Activated CD4-positive, alpha-beta T cell treated with anti-CD3 and anti-CD28 coated beads, Interleukin-2, Interleukin-4, amounts not matched to agents 100 ng/mL and 50 ng/mL, durations not matched to agents 16 hours and 8 hours (primary cell): ENCODE data around the gene TXNDC16.

Source experiments
- DNase-seq: peaks from one replicate; pipeline ENCODE4 v3.0.0-alpha.2; 2020; ENCODE audit warnings: low spot score

The TXNDC16 gene

DNA sequence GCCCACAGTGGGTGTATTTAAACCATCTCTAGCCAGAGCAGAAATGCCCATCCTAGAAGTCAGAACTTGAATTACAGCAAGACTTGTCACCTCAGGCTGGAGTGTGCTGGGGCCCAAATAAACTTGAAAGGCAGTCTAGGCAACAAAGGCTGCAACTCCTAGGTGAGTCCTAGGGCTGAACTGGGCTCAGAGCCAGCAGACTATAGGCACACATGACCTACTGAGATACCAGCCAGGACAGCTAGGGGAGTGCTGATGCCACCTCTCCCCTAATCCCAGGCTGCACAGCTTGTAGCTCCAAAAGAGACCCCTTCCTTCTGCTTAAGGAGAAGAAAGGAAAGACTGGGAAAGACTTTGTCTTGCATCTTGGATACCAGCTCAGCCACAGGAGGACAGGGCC is 106.0 kb downstream of the TXNDC16 start:
- DNase-seq = no peak

DNA sequence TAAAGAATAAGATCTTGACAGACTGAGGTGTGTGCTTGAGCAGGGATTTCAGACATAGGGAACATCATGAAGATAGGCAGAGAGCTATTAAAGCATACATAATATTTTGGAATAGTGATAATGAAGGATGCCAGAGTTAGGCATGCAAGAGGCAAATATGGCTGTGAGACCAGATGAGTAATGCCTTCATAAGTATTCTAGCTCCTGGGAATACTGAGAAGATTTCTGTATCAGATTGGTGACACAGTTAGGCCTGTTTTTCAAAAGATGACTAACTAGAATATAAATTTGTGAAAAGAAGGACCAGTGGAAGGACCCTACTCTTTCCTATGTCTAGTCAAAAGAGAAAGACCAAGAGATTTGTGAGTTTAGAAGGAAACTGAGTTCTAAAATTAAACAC is 108.8 kb downstream of the TXNDC16 start:
- DNase-seq = no peak

DNA sequence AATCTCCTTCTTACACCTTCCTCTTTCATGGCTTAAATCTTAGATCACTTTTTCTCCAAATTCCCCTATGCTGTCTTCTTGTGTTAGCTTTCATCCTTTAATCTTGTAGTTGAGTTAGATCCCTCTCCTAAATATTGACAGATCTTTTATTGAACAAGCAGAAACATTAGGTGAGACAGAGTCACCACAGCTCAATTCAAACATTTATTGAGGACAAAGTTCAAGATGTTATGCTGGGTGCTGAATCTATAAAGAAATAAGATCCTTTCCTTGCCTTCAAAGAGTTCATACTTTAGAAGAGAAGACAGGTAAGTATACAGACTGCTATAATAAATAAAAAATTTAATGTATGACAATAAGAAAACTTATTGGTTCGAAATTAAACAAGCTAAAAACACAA is 109.7 kb downstream of the TXNDC16 start:
- DNase-seq = no peak

DNA sequence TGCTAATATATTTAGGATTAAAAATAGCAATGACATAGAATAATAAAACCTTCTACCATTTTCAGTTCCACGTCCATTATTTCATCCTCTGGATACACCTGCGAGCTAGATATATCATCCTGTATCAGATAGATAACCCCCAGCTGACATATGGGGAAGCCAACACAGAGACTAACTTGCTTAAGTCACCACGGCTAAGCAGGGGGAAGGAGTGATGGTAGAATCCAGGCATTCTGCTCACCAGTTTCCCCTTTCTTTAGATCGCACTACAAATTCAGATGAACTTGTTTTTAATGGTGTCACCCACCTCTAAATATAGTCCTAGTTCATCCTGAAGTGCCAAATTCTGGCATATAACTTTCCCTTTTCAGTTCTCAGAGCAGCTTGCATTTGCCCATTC is 110.1 kb downstream of the TXNDC16 start:
- DNase-seq = no peak

DNA sequence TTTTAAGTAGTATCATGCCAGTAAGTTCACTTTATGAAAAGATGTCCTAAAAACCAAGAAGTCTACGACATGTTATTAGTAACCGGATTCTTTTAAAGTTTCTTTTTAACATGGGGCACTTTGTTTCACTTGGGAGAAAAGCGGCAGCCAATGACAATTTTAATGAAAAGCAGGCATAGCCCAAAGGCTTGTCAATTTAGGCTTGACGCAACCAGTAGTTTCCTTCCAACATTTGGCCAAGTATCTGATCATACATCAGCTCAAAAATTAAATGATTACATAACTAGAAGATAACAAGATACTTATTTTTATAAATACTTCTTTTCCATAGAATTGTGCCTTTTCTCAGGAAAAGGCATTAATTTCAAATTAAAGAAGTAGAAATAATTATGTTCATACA is 112.8 kb downstream of the TXNDC16 start:
- no peak for DNase-seq

DNA sequence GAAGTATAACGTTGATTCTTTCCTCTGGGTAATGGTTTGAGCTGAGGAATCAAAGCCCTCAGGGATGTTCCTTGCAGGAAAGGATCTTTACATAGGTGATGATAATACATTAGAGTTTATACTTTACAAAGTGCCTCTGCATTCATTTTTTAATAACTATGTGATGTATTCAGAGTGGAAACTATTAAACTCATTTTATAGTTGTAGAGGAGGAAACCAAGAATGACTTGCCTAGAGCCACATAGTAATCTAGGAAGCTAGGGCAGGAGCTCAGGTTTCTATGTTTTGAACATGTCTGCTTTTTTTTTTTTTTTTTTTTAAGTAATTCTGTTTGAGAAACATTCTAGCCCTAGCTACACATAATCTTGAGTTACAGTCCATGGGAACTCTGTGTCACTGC is 117.3 kb downstream of the TXNDC16 start:
- DNase-seq = no peak

DNA sequence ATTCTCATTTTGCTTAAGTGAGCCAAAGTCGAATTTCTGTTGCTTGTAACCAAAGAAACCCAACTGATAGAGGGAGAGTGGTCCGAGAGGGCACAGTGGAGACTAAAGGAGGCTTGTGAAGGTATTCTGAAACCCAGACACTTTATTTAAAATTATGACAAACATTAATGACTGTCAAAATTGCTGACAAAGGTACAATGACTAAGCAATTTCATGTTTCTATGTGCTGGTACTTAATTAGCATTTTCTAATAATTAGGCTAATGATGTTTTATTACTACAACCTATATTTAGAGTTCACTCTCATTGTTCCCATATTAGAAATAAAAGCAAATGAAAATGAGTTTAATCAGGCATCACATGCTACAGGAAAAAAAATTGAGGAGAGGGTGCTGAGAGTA is 121.8 kb downstream of the TXNDC16 start:
- DNase-seq = no peak

DNA sequence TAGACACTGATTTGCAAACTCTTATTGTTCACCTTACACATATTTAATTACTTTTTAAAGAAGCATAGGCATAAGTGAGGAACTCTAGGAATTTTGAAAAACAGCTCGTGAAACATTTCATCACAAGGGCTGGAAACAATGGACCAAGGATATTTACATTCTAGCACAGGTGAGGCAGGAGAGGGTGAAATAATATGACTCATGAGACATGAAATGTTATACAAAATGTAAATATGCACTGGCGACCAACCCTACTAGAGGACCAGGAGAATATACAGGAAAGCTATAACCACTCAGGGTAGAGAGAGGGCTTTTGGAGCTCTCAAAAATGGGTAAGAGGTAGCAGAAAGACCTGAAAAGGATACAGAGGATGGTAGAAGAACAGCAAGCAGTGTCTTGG is 122.9 kb downstream of the TXNDC16 start:
- no peak for DNase-seq

DNA sequence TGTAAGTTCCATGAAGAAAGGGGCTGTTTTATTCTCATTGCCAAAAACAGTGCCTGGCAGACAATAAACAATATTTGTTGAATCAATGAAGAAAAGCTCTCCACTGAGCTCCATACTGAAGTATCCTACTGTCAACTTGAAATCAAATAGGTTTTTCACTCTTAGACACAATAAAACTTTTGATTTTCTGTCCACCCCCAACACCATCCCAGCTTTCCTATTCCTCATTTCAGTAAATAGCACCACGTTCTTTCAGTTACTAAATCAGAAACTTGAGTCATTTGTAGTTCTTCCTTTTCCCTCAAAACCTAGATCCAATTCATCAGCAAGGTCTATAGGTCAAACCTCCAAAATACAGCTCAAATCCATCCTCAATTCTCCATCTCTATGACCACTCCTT is 124.8 kb downstream of the TXNDC16 start:
- no peak for DNase-seq

DNA sequence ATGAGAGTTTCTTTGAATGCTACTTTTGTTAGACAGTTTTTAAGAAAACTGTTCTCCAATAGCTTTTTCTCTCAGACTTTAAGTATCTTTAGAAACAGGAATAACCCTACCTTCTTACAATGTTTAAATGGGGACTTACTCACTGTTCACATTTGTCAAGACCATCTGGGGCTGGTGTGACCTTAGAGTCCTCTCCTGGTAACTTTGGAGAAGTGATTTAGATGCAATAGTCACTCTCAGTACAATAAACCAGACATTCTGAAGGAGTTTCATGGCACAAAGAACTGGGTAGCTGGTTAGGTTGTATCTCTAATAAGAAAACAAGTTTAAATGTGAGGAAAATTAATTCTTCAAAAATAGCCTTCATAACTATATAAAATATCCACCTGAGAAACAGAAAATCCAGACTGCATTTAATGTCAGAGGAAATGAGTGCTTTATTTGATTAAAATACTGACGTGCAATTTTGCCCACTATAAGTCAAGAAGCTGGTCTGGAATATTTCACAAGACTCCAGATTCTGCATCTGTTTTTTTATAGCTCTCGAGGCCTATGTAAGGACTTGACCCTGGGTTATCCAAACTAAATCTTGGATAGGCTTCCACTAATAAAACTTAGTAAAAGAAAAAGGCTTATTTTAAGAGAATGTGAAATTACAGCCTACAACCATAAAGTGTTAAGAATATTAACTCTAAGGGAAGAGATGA is 129.5 kb downstream of the TXNDC16 start:
- DNase-seq = no peak

DNA sequence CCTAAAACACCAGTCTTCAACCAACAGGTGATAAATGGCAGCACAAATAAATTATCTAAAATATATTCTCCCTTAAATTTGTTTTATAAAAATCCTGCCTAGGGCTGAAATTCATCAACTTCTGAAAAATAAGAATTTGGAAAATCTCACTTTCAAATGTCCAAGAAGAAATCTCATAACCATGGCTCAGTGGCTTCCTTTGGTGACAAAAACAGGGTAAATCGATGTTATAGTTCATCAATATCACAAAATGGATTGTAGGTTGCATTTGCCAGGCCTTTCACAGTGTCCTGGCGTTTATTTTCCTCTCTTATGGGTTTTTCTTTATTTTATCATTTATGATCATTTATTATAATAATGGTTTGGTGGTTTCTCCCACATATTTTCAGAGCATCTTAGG is 135.2 kb downstream of the TXNDC16 start:
- no peak for DNase-seq

DNA sequence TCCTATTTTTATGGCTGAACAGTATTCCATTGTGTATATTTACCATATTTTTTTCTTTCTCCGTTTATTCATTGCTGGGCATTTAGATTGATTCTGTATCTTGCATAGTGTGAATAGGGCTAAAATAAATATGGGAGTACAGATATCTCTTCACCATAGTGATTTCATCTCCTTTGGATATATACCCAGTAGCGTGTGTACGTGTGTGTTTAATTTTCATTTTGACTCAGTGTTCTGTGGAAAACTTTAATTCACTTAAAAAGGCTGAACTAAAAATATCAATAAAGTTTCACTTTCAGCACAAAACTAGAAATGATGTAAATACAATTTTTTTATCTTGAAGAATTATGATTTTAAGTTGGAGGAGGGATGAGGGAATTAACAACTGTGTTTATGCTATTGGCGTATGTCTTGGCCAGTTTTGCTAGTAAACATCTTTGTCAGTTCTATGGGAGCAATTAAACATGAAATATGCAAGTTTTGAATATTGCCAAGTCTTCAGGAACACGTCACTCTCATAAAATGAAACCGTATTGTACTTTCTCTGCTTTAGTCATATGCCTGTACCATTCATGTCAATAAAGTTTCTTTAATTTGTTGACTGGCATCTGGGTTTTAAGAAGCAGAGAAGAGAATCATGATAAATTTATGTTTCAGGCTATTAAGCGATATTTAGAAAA is 138.4 kb downstream of the TXNDC16 start:
- peak; percentile 65 for DNase-seq

DNA sequence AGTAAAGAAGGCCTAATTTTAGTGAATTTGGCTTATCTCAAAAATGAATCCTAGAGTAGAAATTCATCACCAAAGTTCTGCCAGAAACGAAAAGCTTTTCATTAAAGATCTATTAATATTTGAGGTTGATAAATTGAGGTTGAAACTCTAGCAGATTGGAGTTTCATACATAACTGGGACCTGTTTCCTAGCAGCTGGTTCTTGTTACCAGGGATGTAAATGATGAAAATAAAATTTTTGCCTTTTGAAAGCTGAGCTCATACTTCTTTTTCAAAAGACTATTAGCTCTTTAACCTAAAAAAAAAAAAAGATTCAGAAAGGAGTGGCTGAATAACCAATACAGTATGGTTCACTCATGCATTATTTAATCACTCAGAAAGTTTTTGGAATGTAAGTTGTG is 139.9 kb downstream of the TXNDC16 start:
- DNase-seq = no peak

DNA sequence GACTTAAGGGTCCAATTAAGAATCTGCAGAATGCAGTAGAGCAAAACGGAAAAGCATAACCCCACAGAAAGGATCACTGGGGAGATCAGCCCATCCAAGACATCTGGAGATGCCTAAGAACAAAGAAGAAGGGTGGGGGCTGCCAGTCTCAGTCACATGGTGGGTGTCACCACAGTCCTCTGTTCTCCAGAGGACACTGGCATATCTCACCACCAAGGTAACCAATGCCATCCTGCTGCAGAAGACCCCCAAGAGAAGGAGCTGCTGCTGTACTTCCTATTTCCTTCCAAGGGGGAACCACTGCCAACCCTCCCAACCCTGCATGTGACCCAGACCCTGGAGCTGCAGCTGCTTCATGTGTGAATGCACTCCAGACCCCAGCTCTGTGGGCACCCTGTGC is 147.0 kb downstream of the TXNDC16 start:
- no peak for DNase-seq

DNA sequence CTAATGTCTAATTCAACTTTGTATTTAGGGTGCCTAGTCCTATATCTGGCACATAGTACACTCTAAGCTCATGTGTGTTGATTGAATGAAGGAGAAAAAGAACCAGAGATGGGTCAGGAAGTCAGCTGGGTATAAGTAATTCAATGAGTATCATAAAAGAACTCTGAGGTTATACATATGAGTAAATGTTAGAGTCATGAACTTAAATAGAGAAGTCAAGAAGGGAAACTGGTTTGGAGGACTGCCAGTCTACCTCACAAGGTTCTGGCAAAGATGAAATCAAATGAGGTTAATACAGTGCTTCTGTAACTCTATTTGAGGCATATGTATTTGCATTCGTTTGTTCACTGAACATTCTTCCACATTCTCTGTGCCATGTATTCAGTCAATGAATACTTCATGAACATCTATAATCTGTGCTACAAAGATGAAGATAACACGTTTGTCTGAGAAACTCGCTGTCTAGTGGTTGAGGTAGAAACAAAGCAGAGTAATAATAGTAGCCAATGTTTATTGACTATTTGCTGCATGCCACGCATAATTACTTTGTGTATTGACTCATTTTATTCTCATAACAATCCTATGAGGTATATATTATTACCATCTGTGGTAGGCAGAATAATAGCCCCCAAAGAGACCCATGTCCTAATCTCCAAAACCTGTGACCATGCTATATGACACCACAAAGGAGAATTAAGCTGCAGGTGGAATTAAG is 149.3 kb downstream of the TXNDC16 start:
- peak; percentile 47 for DNase-seq

DNA sequence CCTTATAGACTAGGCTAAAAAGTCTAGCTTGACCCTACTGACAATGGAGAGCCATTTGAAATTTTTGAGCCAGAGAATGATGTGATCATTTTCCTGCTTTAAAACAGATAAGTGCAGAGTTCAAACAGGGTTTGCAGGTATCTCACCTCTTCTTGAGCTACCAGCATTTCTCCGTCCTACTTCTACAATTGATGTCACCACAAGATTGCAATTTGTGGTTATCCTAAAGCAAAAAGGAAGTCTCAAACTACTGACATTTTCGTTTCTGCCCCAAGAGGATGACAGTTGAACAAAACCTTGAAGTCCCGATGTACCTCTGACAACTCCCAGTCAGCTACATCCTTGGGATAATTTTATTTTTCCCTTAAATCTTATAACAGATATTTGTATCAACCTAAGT is 151.5 kb downstream of the TXNDC16 start:
- peak; percentile 30 for DNase-seq

DNA sequence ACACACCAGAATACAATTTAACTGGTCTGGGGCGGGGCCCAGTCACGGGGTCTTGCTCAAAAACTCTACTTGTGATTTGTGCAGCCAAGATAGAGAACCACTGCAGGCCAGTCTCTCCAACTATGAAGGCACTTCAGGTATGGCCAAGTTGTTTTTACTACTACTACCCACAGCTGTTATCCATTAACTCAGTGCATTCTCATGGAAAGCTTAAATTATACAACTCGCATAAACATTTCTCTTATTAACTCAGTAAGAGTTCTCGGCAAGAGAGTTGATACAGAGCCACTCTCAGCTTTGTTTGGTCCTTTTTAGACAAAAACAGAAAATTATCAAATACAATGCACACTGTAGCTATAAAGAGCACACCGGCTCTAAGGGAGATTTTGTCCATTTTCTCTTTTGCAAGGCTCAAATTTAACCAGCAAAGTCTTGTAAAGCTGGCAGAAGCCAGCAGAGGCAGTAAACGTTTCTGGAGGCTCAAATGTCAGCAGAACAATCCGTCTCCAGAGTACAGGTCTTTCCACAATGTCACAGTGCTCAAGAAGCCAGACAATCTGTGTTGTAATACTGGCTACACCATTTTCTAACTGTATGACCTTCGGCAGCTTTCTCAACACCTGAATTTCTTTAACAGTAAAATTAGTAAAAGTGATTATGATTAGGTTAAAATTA is 152.2 kb downstream of the TXNDC16 start:
- DNase-seq = no peak

DNA sequence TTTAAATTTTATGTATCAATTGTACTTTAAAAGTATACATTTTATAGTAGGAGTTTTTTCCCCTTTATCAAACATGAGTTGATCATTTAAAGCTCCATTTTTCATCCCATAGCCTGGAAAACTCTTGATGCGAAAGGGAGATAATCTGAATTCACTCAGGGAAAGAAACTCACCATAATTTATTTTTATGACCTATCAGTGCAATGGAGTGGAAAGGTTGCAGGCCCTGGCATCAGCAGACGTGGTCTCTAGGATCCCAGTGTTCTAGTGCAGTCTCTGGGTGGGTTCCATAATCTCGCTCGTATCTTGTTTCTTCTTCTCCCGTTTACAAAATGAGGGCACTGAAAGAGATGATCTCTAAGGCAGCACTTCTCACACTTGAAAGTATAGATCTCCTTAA is 153.2 kb downstream of the TXNDC16 start:
- no peak for DNase-seq

DNA sequence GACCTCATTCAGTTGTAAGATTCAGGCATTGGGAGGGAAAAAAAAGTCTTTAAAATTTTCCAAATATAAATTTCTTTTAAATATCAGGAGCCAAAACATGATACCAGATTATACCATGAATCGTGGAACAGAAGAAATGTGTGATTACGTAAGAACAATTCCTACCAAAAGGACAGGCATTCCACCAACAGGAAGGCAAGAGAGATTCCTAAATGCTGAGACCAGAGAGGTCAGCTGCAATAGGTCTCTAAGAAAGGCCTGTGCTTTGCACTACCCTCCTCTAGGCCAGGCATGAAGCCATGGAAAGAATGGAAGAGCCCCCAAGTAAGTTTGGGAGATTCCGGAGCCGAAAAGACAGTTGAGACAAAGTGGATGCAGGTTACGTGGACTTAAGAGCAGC is 154.5 kb downstream of the TXNDC16 start:
- no peak for DNase-seq

DNA sequence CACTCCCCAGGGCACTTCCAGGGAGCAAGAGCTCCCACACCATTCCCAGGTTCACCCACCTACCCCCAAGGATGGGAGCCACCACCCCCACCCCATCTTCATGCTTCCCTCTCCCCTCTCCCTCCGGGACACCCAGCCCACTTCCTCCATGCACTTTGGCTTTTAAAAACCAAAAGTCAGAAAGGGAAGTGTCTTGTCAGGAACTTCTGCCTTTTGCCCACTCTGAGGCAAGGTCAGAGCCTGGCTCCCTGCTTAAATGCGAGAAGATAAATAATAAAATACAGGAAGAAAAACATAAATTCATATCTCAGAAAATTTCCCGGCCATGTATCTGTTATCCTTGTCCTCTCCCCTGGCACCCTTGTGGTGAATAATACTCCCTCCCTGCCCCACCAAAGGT is 156.6 kb downstream of the TXNDC16 start:
- DNase-seq = no peak

DNA sequence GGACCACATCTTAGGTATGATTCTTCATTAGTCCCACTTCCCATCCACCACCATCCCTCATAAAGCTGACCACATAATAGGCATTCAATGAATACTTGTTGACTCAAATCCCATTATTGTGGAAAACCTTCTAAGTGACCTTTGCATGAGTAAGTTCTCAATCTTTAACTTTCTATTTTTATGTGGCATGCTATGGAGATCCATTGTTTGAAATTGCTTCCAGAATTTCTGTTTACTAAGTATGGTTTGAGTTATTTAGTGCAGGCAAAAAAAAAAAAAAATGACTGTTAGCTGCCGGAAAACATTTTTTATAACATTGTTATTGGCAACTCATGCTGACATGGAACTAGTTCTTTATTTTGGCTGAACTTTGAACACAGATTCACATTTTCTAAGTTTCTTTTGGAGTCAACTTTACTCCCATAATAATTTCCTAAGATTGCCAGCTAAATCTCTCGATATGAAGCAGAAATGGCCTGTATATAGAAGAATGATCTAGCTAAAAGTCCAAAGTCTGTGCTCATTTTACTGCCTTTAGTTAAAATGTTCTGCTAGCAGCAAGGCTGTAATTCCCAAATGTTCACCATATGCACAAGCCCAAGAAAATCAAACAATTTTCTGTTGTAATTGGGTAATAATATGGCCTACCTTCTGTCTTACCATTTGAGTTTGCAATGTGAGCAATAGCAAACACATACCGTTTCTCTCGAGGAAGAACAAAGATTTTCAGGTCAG is 160.3 kb downstream of the TXNDC16 start:
- no peak for DNase-seq
